Activated CD8-positive, alpha-beta T cell treated with anti-CD3 and anti-CD28 coated beads for 36 hours (primary cell): ENCODE measurements around the gene PLD1. TPM values are rescaled to one million over a fixed set of nuclear protein-coding genes. Genes with fewer than 3 reads are reported as not detected.

Source experiments
- ATAC-seq: fragments of 200-7000 bp; cut with Tn5 transposase; one replicate; pipeline ENCODE4 v1.10.0; 2021; ENCODE audit warnings: mild to moderate bottlenecking, moderate library complexity
- CTCF ChIA-PET: fragments of 350-600 bp; sonication (Branson Sonifier 250); formaldehyde crosslinking; loops from one replicate; lab custom pipeline; 2021; ENCODE audit warnings: antibody characterized with exemption; lab: Charles Lee
- POLR2A ChIA-PET: fragments of 350-600 bp; sonication (Branson Sonifier 250); formaldehyde crosslinking; loops from one replicate; lab custom pipeline; 2021; ENCODE audit warnings: antibody characterized with exemption; lab: Charles Lee
- DNase-seq: peaks from one replicate; pipeline ENCODE4 v3.0.0-alpha.2; 2020
- H3K27ac Mint-ChIP-seq: one replicate; pipeline ENCODE4 v1.8.0; 2021; ENCODE audit warnings: mild to moderate bottlenecking, mixed read lengths
- H3K27me3 Mint-ChIP-seq: one replicate; pipeline ENCODE4 v1.8.0; 2021; ENCODE audit warnings: mixed read lengths
- H3K36me3 Mint-ChIP-seq: one replicate; pipeline ENCODE4 v1.8.0; 2021; ENCODE audit warnings: low read depth, mixed read lengths
- H3K4me1 Mint-ChIP-seq: one replicate; pipeline ENCODE4 v1.8.0; 2021; ENCODE audit warnings: low read depth, mixed read lengths
- H3K4me3 Mint-ChIP-seq: one replicate; pipeline ENCODE4 v1.8.0; 2021; ENCODE audit warnings: mild to moderate bottlenecking, moderate library complexity, mixed read lengths
- H3K9me3 Mint-ChIP-seq: one replicate; pipeline ENCODE4 v1.8.0; 2021; ENCODE audit warnings: mixed read lengths
- intact Hi-C: fragments of 100-400 bp; cut with micrococcal nuclease; formaldehyde crosslinking; loops from one replicate; pipeline ENCODE4 v1.10.0; 2022
- total RNA-seq, 2 experiments: library from RNA; stranded (reverse); gene quantifications; one replicate each; pipeline ENCODE4 v1.2.3, GENCODE V29; 2021
- TF ChIP-seq, protein P1 (sequence below): fragments of 200-600 bp; IDR thresholded peaks from one replicate; pipeline ENCODE4 v1.8.0; 2022; ENCODE audit warnings: antibody characterized with exemption, mild to moderate bottlenecking

Gene PLD1
- total RNA-seq, 2 experiments from 2014 or later = 0.86 to 1.2 TPM

DNA sequence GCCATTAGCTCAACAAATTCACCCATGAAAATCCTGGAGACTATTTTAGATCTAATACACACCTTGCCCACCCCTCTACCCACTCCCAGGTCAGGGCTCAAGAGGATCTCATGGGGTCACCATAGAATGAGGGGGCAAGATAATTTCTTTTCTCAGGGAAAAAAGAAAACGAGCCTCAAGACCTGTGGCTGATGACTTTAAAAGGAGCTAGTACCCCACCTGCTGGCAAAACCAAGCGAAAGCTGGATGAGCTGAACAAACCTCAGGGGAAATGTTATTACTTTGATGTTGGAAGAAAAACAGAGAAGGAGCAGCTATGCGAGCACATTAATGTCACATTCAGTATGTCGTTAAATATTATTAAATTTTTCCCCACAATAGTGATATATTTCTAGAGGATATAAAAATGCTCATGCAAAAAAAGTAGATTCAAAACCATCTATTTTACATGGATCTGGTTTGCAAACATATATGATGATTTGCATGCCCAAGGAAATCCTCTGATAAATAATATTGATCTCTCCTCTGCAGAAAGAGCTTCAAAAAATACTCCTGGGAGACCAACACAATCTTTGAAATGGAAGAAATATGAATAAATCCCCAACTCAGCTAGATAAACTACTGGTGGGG, 37.7 kb downstream of the PLD1 start:
- TF ChIP-seq, protein P1, sequence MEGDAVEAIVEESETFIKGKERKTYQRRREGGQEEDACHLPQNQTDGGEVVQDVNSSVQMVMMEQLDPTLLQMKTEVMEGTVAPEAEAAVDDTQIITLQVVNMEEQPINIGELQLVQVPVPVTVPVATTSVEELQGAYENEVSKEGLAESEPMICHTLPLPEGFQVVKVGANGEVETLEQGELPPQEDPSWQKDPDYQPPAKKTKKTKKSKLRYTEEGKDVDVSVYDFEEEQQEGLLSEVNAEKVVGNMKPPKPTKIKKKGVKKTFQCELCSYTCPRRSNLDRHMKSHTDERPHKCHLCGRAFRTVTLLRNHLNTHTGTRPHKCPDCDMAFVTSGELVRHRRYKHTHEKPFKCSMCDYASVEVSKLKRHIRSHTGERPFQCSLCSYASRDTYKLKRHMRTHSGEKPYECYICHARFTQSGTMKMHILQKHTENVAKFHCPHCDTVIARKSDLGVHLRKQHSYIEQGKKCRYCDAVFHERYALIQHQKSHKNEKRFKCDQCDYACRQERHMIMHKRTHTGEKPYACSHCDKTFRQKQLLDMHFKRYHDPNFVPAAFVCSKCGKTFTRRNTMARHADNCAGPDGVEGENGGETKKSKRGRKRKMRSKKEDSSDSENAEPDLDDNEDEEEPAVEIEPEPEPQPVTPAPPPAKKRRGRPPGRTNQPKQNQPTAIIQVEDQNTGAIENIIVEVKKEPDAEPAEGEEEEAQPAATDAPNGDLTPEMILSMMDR = peak; percentile 60
- CTCF ChIA-PET = interaction anchor here (0.6 to 2.8 kb wide), 52 partner anchors 7 to 811 kb away, joined by 3 to 40 read pairs (median 4); partner anchors contain the start of gene PLD1
- peaks cover 6% of the 10 kb centered on the region for H3K27me3 Mint-ChIP-seq
- no peak overlapping the region for H3K4me3 Mint-ChIP-seq
- DNase-seq (peak; percentile 70), ATAC-seq (peak; percentile 56)
- POLR2A ChIA-PET = interaction anchor here (0.9 kb wide), 1 partner anchor 17 kb away, joined by 4 read pairs; no protein-coding TSS in a partner anchor
- H3K4me1 Mint-ChIP-seq = no peaks in the 10 kb centered on the region
- H3K27ac Mint-ChIP-seq = no peak overlapping the region
- no peaks in the 10 kb centered on the region for H3K9me3 Mint-ChIP-seq
- intact Hi-C loops = loop anchor here (5.0 kb wide), 1 partner anchor 810 kb away; no protein-coding TSS in a partner anchor
- no peaks in the 10 kb centered on the region for H3K36me3 Mint-ChIP-seq

DNA sequence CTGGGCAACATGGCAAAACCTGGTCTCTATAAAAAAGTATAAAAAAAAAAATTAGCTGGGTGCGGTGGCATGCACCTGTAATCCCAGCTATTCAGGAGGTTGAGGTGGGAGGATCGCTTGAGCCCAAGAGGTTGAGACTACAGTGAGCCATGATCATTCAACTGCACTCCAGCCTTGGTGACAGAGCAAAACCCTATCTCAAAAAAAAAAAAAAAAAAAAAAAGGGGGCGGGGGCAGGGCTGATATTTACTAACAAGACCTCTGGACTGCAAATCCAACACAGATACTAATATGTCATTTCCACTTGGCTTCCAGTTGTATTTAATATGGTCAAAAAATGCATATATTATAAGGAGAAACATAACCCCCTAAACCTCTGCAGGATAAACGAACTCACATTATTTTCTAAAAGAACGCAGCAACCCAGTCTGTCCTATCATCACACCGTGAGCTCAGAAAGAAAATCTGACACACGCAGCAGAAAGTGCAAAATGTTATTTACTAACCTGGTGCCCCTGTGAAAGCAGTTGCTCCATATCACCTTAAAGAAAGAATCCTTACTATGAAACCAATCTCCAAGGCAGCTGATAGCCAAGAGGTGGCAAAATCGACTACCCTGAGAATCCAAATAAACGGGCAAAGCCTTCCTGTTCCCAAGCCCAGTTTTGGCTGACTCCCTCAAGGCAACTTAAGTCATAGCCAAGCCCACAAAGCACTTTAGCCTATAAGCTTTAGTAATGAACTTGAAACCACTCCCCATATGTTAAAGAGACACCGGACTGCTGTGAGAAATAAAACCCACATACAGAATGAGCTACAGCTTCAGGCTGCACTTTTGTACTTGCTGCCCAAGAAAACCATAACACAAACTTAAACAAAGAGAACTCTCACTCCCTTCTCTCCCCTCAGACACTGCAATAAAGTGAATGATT, 39.3 kb downstream of the PLD1 start:
- ChIA-PET CTCF (interaction anchor here (0.7 to 2.8 kb wide), 17 partner anchors 9 to 806 kb away, joined by 3 to 23 read pairs (median 11); no protein-coding TSS in a partner anchor), POLR2A (interaction anchor here (0.8 kb wide), 1 partner anchor 51 kb away, joined by 3 read pairs; no protein-coding TSS in a partner anchor)
- DNase-seq (no peak), ATAC-seq (no peak)
- Mint-ChIP-seq H3K27ac (no peak overlapping the region), H3K4me3 (no peak overlapping the region), H3K27me3 (peaks cover 6% of the 10 kb centered on the region), H3K36me3 (no peaks in the 10 kb centered on the region), H3K9me3 (no peaks in the 10 kb centered on the region), H3K4me1 (no peaks in the 10 kb centered on the region)
- intact Hi-C loops = loop anchor here (5.0 kb wide), 1 partner anchor 809 kb away; no protein-coding TSS in a partner anchor
- TF ChIP-seq, protein P1 = no peak

DNA sequence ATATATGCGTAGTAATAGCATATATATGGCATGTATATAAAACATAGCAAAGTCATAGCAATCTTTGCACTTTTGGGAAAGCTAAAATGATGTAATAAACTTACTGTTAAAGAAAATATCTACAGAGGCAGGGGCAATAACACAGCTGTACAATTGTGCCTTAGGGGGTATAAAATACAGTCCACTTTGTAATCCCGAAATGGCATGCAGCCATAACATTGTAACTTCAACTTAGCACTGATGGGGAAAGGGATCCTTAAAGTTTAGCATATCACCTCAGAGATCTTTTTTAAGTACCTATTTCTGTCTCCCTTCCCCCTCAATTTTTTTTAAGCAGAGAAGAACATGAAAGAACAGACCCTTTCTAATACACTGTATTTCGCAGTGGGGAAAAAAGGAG, 40.8 kb downstream of the PLD1 start:
- DNase-seq (no peak), ATAC-seq (no peak)
- intact Hi-C loops = no loop called here
- ChIA-PET CTCF (interaction anchor here (1.0 to 1.5 kb wide), 3 partner anchors 124 to 572 kb away, joined by 3 read pairs; no protein-coding TSS in a partner anchor), POLR2A (no interaction called here)
- Mint-ChIP-seq H3K4me1 (no peaks in the 10 kb centered on the region), H3K9me3 (no peaks in the 10 kb centered on the region), H3K27ac (no peak overlapping the region), H3K36me3 (no peaks in the 10 kb centered on the region), H3K4me3 (no peak overlapping the region), H3K27me3 (peaks cover 6% of the 10 kb centered on the region)
- TF ChIP-seq, protein P1 = no peak

DNA sequence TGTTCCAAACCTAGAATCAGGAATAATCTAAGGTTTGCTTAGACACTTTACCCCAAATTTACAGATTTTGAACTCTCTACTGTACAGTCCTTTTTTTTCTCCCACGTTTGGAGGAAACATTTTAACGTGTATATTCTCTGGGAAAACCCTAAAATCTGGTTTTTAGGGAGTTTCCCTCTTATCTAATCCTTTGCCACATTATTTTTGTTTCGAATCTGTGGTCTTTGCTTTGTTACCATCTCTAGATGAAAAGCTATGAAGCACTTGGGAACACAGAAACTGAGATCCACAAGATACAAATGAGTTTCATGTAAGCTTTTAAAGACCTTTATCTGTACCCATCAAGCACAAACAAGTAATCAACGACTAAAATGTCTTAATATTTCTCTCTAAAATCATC, 41.3 kb downstream of the PLD1 start:
- ChIA-PET CTCF (interaction anchor here (1.0 to 1.5 kb wide), 3 partner anchors 123 to 573 kb away, joined by 3 read pairs; no protein-coding TSS in a partner anchor), POLR2A (no interaction called here)
- Mint-ChIP-seq H3K9me3 (no peaks in the 10 kb centered on the region), H3K27ac (no peak overlapping the region), H3K4me1 (no peaks in the 10 kb centered on the region), H3K36me3 (no peaks in the 10 kb centered on the region), H3K4me3 (no peak overlapping the region), H3K27me3 (peaks cover 6% of the 10 kb centered on the region)
- TF ChIP-seq, protein P1 = no peak
- intact Hi-C loops = no loop called here
- ATAC-seq (no peak), DNase-seq (no peak)
